ENCODE results near the gene ASGR1.

DNA sequence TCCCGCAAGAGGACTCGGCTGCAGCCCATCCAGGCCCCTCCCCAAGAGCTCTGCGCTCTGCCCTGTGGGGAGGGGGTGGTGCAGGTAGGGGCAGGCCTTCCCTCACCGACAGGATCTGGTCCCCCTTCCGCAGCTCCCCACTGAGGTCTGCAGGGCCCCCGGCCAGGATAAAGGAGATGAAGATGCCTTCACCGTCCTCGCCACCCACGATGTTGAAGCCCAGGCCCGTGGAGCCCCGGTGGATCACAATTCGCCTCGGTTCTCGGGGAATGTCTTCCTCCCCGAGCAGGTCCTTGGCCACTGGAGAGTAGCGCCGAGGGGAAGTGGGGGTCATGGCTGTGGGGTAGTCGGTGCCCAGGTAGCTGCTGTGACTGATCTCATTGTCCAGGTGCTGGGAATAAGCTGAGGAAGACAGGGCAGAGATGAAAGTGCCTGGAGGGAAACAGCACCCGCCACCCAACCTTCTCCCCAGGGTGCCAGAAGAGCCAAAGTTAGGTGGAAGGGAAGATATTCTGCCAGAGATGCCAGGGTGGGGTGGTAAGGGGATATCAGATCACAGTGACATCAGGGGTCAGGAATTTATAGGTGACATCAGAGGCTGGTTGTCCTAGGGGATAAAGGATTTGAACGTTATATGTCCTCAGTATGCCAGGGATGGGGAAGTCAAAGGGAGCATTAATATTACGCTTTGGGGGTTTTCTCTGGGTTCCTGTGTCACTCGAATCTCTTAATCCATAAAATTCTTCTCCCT lies 17.7 kb upstream of the ASGR1 start:
- TF ChIP-seq, protein P1, sequence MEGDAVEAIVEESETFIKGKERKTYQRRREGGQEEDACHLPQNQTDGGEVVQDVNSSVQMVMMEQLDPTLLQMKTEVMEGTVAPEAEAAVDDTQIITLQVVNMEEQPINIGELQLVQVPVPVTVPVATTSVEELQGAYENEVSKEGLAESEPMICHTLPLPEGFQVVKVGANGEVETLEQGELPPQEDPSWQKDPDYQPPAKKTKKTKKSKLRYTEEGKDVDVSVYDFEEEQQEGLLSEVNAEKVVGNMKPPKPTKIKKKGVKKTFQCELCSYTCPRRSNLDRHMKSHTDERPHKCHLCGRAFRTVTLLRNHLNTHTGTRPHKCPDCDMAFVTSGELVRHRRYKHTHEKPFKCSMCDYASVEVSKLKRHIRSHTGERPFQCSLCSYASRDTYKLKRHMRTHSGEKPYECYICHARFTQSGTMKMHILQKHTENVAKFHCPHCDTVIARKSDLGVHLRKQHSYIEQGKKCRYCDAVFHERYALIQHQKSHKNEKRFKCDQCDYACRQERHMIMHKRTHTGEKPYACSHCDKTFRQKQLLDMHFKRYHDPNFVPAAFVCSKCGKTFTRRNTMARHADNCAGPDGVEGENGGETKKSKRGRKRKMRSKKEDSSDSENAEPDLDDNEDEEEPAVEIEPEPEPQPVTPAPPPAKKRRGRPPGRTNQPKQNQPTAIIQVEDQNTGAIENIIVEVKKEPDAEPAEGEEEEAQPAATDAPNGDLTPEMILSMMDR (IDR thresholded peaks at IDR 0.05), result no peak
- no peak for TF ChIP-seq POLR2A (IDR thresholded peaks at IDR 0.05)
